GM19351 (cell line): ENCODE results near the gene ERCC3.

Experiments used
- ATAC-seq: cut with Tn5 transposase; IDR thresholded peaks from one replicate; pipeline ENCODE4 v1.9.1; 2021; ENCODE audit warnings: mild to moderate bottlenecking, moderate library complexity; ENCODE audit not compliant: unreplicated experiment

ERCC3 gene

GRCh38 chr2:127293748-127294562 is at the start of gene ERCC3:
ERCC3 (minus strand) TSS chr2:127294144; CDS start chr2:127294081, 63 bp downstream.
- ATAC-seq: peak; percentile 99

GRCh38 chr2:127343277-127343676 is 49.3 kb upstream of the ERCC3 start:
- no peak for ATAC-seq

GRCh38 chr2:127342101-127342500 is 48.2 kb upstream of the ERCC3 start:
- peak; percentile 85 for ATAC-seq

- no peak for ATAC-seq
Measured at GRCh38 chr2:127332335-127332734, 38.4 kb upstream of the ERCC3 start.

- ATAC-seq: no peak
Measured at GRCh38 chr2:127330753-127331152, 36.8 kb upstream of the ERCC3 start.

- ATAC-seq: no peak
Measured at GRCh38 chr2:127326289-127326945, 32.5 kb upstream of the ERCC3 start.

DNA sequence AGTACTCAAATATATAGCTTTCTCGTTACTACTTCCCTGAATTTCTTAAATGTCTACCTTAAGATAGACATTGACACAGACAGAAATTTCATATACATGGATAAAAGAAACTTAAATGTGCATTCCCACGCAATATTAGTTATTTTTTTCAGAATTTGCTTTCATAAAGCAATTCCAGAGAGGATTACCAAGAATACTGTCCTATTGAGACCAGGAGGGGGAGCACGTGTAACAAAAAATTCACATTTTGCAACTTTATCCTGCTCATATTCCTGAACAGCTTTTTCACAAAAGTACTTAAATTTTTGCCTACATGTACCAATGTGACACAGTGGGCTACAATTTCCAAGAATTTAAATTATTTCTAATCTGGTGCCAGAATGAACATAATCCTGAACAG is 30.7 kb upstream of the ERCC3 start:
- ATAC-seq: no peak

DNA sequence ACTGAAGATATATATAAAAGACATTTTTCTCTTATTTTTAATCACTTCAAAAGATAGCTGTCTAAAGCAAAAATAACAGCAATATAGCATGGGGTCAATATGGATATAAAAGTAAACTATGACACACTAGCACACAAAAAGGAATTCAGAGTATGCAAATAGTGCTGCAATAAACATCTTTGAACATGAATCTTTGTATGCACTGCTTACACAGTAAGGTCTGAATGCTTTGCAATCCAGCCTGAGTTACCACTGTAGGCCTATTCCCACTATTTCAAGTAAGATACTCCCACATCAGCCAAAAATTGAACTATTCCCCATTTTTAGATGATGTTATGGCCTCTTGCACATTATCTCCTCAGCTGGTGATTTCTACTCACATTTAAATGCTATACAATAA is 27.4 kb upstream of the ERCC3 start:
- no peak for ATAC-seq

GRCh38 chr2:127320586-127321275 is 26.8 kb upstream of the ERCC3 start:
- no peak for ATAC-seq

GRCh38 chr2:127320067-127320466 is 26.1 kb upstream of the ERCC3 start:
- ATAC-seq: no peak

DNA sequence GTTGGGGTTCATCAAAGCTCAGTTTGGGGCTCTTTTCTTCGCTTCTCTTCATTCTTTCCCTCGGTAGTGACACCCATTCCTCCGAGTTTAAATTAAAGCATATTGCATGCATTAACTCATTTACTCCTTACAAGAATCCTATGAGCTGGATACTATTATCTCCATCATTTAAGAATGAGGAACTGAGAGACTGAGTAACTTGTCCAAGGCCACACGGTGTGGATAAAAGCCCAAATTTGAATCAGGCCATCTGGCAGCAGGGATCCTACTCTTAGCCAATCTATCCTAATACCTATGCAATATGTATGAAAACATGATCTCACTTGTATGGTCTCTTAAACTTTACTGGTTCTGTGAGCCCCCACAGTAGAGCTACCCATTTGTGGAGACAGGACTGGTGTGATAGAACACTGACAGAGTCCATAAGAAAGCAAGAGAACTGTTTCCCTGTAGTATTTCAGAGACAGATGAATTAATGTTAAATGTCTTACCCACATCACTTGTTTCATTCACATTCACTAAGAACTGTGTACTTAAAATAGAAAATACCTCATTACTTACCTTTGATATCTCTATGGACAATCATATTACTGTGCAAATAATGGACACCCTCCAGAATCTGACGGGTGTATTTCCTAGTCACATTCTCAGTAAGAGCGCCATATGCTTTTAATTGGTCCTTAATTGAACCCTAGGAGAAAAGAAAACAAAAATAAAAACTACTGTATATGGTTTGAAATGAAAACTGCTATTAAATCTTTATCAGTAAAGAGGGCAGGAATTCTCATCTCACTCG is 20.4 kb upstream of the ERCC3 start:
- ATAC-seq: no peak

GRCh38 chr2:127313406-127313805 is 19.5 kb upstream of the ERCC3 start:
- peak; percentile 100 for ATAC-seq

DNA sequence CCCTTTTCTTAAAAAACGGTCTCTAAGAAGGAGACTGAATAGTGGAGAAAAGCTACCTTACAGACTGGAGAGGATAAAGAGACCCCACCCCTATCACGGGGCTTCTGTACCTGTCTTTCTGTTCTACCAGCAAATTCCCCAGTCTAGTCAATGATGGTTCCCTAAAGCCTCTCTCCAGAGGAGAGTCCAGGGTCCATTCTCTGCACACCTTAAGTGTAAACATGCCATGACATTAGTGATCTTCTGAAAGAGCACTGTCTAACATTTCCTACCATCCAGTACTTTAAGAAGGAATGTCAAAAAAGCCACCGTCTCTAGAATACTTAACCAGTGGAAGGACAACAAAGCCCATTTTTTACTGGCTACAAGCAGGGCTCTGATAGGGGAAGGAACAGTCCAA is 17.0 kb upstream of the ERCC3 start:
- no peak for ATAC-seq

GRCh38 chr2:127309468-127309867 is 15.5 kb upstream of the ERCC3 start:
- ATAC-seq: no peak

GRCh38 chr2:127308586-127309138 is 14.7 kb upstream of the ERCC3 start:
- ATAC-seq: no peak

GRCh38 chr2:127305990-127306585 is 12.1 kb upstream of the ERCC3 start:
- ATAC-seq: peak; percentile 69

DNA sequence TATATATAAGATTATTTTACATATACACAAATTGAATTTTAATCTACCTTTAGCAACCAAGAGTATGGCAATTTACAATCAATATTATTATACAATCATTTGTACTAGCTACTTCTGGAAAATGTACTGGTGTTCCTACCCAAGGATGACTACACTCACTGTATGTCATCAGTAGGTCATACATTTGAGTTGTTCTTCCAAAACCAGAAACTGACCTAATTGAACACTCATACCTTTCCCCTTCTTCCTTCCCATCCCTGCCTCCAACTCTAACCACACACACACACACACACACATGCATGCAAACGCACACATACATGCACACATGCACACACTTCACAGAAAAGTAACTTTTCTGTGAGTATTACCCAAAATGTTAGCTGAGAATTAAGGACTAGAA is 8.2 kb upstream of the ERCC3 start:
- no peak for ATAC-seq

- ATAC-seq: no peak
Measured at GRCh38 chr2:127293386-127293747, 577 bp downstream of the ERCC3 start.

DNA sequence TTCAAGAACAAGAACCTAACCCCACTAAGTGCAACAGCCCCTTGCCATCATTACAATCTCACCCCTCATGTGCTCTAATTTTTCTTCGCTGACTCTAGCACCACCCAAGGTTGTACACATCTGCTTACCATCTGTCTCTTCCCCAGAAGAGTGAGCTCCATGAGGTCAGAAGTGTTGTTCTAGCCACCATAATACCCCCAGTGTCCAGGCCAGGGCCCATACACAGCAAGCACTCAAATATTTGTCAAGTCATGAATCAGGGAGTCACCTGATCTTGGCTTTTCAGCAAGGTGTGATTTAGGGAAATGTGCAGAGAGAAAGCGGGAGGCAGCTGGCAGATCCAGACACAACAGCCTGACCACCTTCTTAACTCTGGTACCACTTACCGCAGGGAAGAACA is 5.7 kb downstream of the ERCC3 start:
- ATAC-seq: no peak

DNA sequence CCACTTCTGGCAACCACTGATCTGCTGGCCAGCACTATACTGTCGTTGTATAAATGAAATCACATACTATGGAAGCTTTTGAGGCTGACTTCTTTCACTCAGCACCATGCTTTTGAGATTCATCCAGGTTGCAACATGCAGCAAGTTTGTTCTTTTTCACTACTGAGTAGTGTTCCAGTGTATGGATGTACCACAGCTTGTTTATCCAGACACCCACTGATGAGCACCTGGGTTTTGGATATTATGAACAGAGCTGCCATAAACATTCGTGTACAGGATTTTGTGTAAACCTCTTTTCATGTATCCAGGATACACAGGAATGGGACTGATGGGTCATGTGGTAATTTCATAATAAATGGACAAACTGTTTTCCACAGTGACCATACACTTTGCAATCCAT is 10.7 kb downstream of the ERCC3 start:
- no peak for ATAC-seq
